Right lobe of liver (tissue), 6 donors: Measurements from ENCODE around the gene SPATA13. TPM values are rescaled to one million over a fixed set of nuclear protein-coding genes. Genes with fewer than 3 reads are reported as not detected.

ENCODE experiments used
- ATAC-seq, 4 donors: fragments of 200-7000 bp; cut with Tn5 transposase; one replicate each; pipeline ENCODE4 v1.9.1; 2020; ENCODE audit warnings: mild to moderate bottlenecking in 4 of 4, moderate library complexity in 4 of 4
- DNase-seq, 3 donors: peaks; one replicate each; pipeline ENCODE4 v3.0.0-alpha.2; 2020
- H3K27ac ChIP-seq, 3 donors: fragments of 200-600 bp; one replicate each; pipeline ENCODE4 v1.8.0; 2022
- H3K27me3 ChIP-seq, 2 donors: fragments of 200-600 bp; one replicate each; pipeline ENCODE4 v1.8.0; 2022
- H3K36me3 ChIP-seq, 4 donors: fragments of 200-600 bp; sonication (generic) in 1 of 4; one replicate each; pipeline versions ENCODE4 v1.5.1 to v1.8.0; 2017 to 2022; ENCODE audit warnings: control low read depth in 1 of 4
- H3K4me1 ChIP-seq, 4 donors: fragments of 200-600 bp; sonication (generic) in 1 of 4; one replicate each; pipeline versions ENCODE4 v1.5.1 to v1.8.0; 2017 to 2022; ENCODE audit warnings: control low read depth in 1 of 4
- H3K4me3 ChIP-seq, 3 donors: fragments of 200-600 bp; one replicate each; pipeline ENCODE4 v1.8.0; 2022
- H3K9me3 ChIP-seq, 4 donors: fragments of 200-600 bp; sonication (generic) in 1 of 4; one replicate each; pipeline versions ENCODE4 v1.5.1 to v1.8.0; 2017 to 2022; ENCODE audit warnings: control low read depth in 1 of 4
- CTCF ChIP-seq, 4 donors: fragments of 200-600 bp in 3 of 4; fragments of 450-650 bp in 1 of 4; IDR thresholded peaks; one replicate each; pipeline versions ENCODE4 v1.5.1 to v1.8.0; 2016 to 2022; ENCODE audit warnings: antibody characterized with exemption in 4 of 4, mild to moderate bottlenecking in 2 of 4
- POLR2A ChIP-seq: fragments of 450-650 bp; IDR thresholded peaks from one replicate; pipeline ENCODE4 v1.6.1; 2017; ENCODE audit warnings: antibody characterized with exemption, mild to moderate bottlenecking
- WGBS: methylation state at CpG from one replicate; pipeline ENCODE4 v1.1.6; 2018; ENCODE audit warnings: low coverage, low lambda C conversion rate; ENCODE audit not compliant: insufficient coverage; ENCODE audit errors: missing lambda C conversion rate; 5-methylcytosine and 5-hydroxymethylcytosine counted together
- intact Hi-C, 2 donors: fragments of 100-400 bp; cut with DNase I; formaldehyde crosslinking; loops; one replicate each; pipeline versions ENCODE4 v1.11.2 to v1.14.1; 2022
- total RNA-seq, 6 experiments: library from RNA; depleted of rRNA in 2 of 6; stranded (reverse); fragments of >200 nt in 2 of 6; fragmentation: NEBNext Ultra II Directional in 3 of 6; extraction: Animal tissue kit (Norgen Biotek cat#: 25700) in 3 of 6; gene quantifications; one replicate each; pipeline versions ENCODE4 v1.1.0 to v1.2.4, GENCODE V29; 2016 to 2023
- donor health status: DM: no; HTN: yes; CAD: no.
- donor health status: DM: no; HTN: no; CAD: no.
- donor health status: DM: no; HTN: no; CAD: no.
- donor health status: DM: no; HTN: yes; CAD: no.
- donor health status: DM: no; HTN: yes; CAD: no.

SPATA13 gene
- total RNA-seq, 6 experiments from 2014 or later, result 21.5 to 39.9 (median 30.5) TPM

DNA sequence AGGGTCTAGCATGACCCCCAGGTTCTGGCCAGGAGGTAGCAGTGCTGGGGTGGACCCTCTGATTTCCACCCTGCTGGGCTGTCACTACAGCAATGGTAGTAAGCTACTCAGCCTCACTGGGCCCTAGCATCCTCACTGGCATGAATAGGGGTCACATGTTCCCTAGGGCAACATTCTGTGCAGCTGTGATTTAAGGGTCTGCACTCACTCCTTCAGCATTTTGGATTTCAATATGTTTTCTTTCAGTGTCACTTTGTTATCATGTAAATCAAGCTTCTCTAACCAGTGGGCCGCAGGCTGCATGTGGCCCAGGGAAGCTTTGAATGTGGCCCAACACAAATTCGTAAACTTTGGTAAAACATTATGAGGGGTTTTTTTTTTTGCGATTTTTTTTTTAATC, 57.8 kb downstream of the SPATA13 start:
- DNase-seq (no peak), ATAC-seq (no peak)
- H3K9me3 ChIP-seq, result no peaks in the 10 kb centered on the region
- peaks cover 0 to 3% (median 0%) of the 10 kb centered on the region in 4 donors for H3K36me3 ChIP-seq
- 54% methylated on average over 3 of the region's 3 CpGs for WGBS
- TF ChIP-seq CTCF (IDR thresholded peaks at IDR 0.05), result no peak
- TF ChIP-seq POLR2A, result no peak
- H3K4me3 ChIP-seq, result no peak overlapping the region
- peaks cover 0 to 84% (median 33%) of the 10 kb centered on the region in 4 donors for H3K4me1 ChIP-seq
- intact Hi-C loops, result no loop called here
- H3K27ac ChIP-seq, result peak overlapping the region; percentile 82 to 93 (median 87)
- no peaks in the 10 kb centered on the region for H3K27me3 ChIP-seq

GRCh38 chr13:24218977-24219376, 58.5 kb downstream of the SPATA13 start:
- ATAC-seq (no peak), DNase-seq (no peak)
- Histone ChIP-seq H3K9me3 (no peaks in the 10 kb centered on the region), H3K36me3 (peaks cover 0 to 7% (median 0%) of the 10 kb centered on the region in 4 donors), H3K4me1 (peaks cover 0 to 78% (median 29%) of the 10 kb centered on the region in 4 donors), H3K27ac (peak overlapping the region; percentile 82 to 93 (median 87)), H3K4me3 (no peak overlapping the region), H3K27me3 (no peaks in the 10 kb centered on the region)
- TF ChIP-seq CTCF (IDR thresholded peaks at IDR 0.05) (no peak), POLR2A (no peak)
- intact Hi-C loops, result no loop called here
- WGBS, result 10% methylated on average over 2 of the region's 2 CpGs

- WGBS, result 28% methylated on average over 6 of the region's 6 CpGs
- Histone ChIP-seq H3K4me1 (peaks cover 0 to 70% (median 26%) of the 10 kb centered on the region in 4 donors), H3K9me3 (no peaks in the 10 kb centered on the region), H3K27me3 (no peaks in the 10 kb centered on the region), H3K4me3 (no peak overlapping the region), H3K27ac (peak overlapping the region; percentile 76 to 93 (median 87)), H3K36me3 (peaks cover 0 to 10% (median 0%) of the 10 kb centered on the region in 4 donors)
- peak; percentile 73 to 94 (median 80) for TF ChIP-seq CTCF (IDR thresholded peaks at IDR 0.05)
- no peak for TF ChIP-seq POLR2A
- intact Hi-C loops, result loop anchor here (10.0 kb wide), 2 partner anchors 165 to 205 kb away; no protein-coding TSS in a partner anchor
- DNase-seq (no peak), ATAC-seq (peak; percentile 51 to 67 (median 59))
Measured at GRCh38 chr13:24220086-24220703, 59.7 kb downstream of the SPATA13 start.

DNA sequence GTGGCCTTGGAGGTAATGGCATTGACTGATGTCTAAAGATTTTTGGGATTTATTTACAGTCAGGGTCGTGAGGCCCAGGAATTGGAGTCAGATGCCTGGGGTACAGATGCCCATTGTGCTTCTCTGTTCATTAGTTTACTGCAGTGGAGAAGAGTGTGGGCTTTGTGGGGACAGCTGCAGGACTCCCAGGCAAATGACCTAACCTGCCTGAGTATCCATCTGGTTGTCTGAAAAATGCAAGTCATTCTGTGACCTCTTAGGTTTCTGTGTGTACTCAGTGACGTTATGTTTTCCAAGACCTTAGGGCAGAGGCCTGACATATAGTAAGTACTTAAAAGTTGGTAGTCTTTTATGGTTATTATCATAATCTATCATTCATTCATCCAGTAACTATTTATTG, 60.5 kb downstream of the SPATA13 start:
- Histone ChIP-seq H3K4me3 (no peak overlapping the region), H3K4me1 (peaks cover 0 to 62% (median 22%) of the 10 kb centered on the region in 4 donors), H3K36me3 (peaks cover 0 to 13% (median 0%) of the 10 kb centered on the region in 4 donors), H3K27me3 (no peaks in the 10 kb centered on the region), H3K27ac (peak overlapping the region; percentile 76 to 93 (median 87)), H3K9me3 (no peaks in the 10 kb centered on the region)
- peak; percentile 36 to 61 (median 60) for ATAC-seq
- TF ChIP-seq POLR2A (peak; percentile 49), CTCF (IDR thresholded peaks at IDR 0.05) (no peak)
- WGBS, result 21% methylated on average over 2 of the region's 2 CpGs
- intact Hi-C loops, result loop anchor here (10.0 kb wide), 2 partner anchors 166 to 206 kb away; no protein-coding TSS in a partner anchor
- DNase-seq, result no peak
